NT2/D1 (cell line): ENCODE measurements around the gene PIGA.

Experiments
- YY1 ChIP-seq: IDR thresholded peaks from 2 replicates; pipeline ENCODE4 v1.6.1; 2011; ENCODE audit not compliant: insufficient read length, insufficient read depth
- ZNF274 ChIP-seq: IDR thresholded peaks from 2 replicates; pipeline ENCODE4 v1.6.1; 2011; ENCODE audit warnings: mild to moderate bottlenecking, low read depth, low read length

GRCh38 chrX:15310117-15310516 is 25.2 kb downstream of the PIGA start:
- TF ChIP-seq YY1: no peak
- TF ChIP-seq ZNF274: no peak
